Bronchial epithelial cell (primary cell): ENCODE data around the gene SGO2. TPM values are rescaled to one million over a fixed set of nuclear protein-coding genes. Genes with fewer than 3 reads are reported as not detected.

Experiments
- DNase-seq: peaks from one replicate; pipeline ENCODE4 v3.0.0-alpha.2; 2010; ENCODE audit warnings: low read depth
- FAIRE-seq: peaks from 2 replicates; lab custom pipeline; 2011; peaks lifted over from hg19 to GRCh38; lab: Jason Lieb, UNC
- H3K27me3 ChIP-seq: 2 replicates; pipeline ENCODE4 v1.5.1; 2011; ENCODE audit warnings: low read length; ENCODE audit not compliant: control insufficient read depth, insufficient read depth
- H3K36me3 ChIP-seq: 2 replicates; pipeline ENCODE4 v1.5.1; 2011; ENCODE audit warnings: low read length; ENCODE audit not compliant: control insufficient read depth, insufficient read depth
- H3K4me3 ChIP-seq: 2 replicates; pipeline ENCODE4 v1.5.1; 2011; ENCODE audit warnings: mild to moderate bottlenecking, low read depth, low read length, control low read depth
- CTCF ChIP-seq: IDR thresholded peaks from 2 replicates; pipeline ENCODE4 v1.5.1; 2011; ENCODE audit warnings: mild to moderate bottlenecking, moderate library complexity, low read length, control low read depth, inconsistent platforms; ENCODE audit not compliant: insufficient read depth, severe bottlenecking
- total RNA-seq: library from RNA; depleted of rRNA; stranded (reverse); fragments of >200 nt; gene quantifications from 2 replicates; pipeline ENCODE4 v1.2.1, GENCODE V29; 2014

The SGO2 gene
- total RNA-seq, 1 donor from 2014 or later: 0.79 TPM

- DNase-seq (peak; percentile 76), FAIRE-seq (no peak)
- peak; percentile 92 for TF ChIP-seq CTCF
- no peak overlapping the region for H3K4me3 ChIP-seq
- no peaks in the 10 kb centered on the region for H3K36me3 ChIP-seq
- no peaks in the 10 kb centered on the region for H3K27me3 ChIP-seq
These were observed 42.2 kb upstream of the SGO2 start for GRCh38 chr2:200483729-200484198.

- no peaks in the 10 kb centered on the region for H3K27me3 ChIP-seq
- TF ChIP-seq CTCF: no peak
- FAIRE-seq (no peak), DNase-seq (peak; percentile 46)
- H3K36me3 ChIP-seq: no peaks in the 10 kb centered on the region
- no peak overlapping the region for H3K4me3 ChIP-seq
These were observed 41.1 kb upstream of the SGO2 start for GRCh38 chr2:200484934-200485333.

DNA sequence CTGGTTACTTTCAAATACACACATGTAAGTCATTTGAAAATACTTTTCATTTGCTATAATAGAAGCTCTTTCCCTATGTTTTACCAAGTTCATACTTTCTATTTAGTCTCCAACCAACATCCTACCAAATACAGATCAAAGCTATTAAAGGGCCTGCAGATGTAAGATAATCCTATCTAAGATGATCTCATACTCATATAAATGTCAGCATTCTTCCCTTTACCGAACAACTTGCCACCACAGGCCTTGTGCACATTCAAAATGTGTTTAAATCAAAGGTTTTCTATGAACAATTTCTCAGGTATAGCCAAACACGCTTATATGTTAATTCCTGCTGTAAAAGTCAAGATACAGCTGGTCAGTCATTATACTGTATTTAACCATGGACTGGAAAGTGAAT, 39.5 kb upstream of the SGO2 start:
- Histone ChIP-seq H3K36me3 (peaks cover 3% of the 10 kb centered on the region), H3K4me3 (no peak overlapping the region), H3K27me3 (no peaks in the 10 kb centered on the region)
- DNase-seq (peak; percentile 64), FAIRE-seq (no peak)
- no peak for TF ChIP-seq CTCF

DNA sequence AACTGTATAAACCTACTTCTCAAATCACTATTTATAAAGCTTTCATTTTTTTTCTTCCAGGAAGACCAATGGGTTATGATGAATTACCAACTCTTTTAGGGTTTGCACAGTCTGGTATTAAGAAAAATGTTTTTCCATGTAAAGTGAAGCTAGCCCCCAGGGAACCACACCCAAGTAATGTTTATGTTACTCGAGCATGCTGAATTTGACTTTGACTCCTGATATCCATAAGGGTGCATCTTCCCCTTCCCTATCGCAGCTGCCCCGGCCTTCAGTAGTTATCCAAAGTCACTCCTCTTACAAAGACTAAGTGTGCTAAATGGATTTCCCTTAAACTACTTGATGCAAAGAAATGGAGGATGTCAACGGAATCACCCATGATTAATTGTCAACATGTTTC, 37.8 kb upstream of the SGO2 start:
- no peak for FAIRE-seq
- Histone ChIP-seq H3K4me3 (no peak overlapping the region), H3K36me3 (peaks cover 4% of the 10 kb centered on the region), H3K27me3 (no peaks in the 10 kb centered on the region)
- no peak for TF ChIP-seq CTCF
- no peak for DNase-seq

GRCh38 chr2:200490001-200490400, 36.0 kb upstream of the SGO2 start:
- H3K36me3 ChIP-seq: peaks cover 5% of the 10 kb centered on the region
- no peak for TF ChIP-seq CTCF
- no peak overlapping the region for H3K4me3 ChIP-seq
- H3K27me3 ChIP-seq: no peaks in the 10 kb centered on the region
- DNase-seq (no peak), FAIRE-seq (no peak)

- DNase-seq (no peak), FAIRE-seq (no peak)
- Histone ChIP-seq H3K4me3 (no peak overlapping the region), H3K27me3 (no peaks in the 10 kb centered on the region), H3K36me3 (peaks cover 5% of the 10 kb centered on the region)
- no peak for TF ChIP-seq CTCF
These were observed 33.4 kb upstream of the SGO2 start for GRCh38 chr2:200492656-200493055.
